Activated CD4-positive, CD25-positive, alpha-beta regulatory T cell (primary cell): ENCODE results near the gene PEAK3.

Source experiments
- DNase-seq, 4 experiments: peaks; one replicate each; lab custom pipeline; 2025; lab: John Stamatoyannopoulos, UW

Gene PEAK3

DNA sequence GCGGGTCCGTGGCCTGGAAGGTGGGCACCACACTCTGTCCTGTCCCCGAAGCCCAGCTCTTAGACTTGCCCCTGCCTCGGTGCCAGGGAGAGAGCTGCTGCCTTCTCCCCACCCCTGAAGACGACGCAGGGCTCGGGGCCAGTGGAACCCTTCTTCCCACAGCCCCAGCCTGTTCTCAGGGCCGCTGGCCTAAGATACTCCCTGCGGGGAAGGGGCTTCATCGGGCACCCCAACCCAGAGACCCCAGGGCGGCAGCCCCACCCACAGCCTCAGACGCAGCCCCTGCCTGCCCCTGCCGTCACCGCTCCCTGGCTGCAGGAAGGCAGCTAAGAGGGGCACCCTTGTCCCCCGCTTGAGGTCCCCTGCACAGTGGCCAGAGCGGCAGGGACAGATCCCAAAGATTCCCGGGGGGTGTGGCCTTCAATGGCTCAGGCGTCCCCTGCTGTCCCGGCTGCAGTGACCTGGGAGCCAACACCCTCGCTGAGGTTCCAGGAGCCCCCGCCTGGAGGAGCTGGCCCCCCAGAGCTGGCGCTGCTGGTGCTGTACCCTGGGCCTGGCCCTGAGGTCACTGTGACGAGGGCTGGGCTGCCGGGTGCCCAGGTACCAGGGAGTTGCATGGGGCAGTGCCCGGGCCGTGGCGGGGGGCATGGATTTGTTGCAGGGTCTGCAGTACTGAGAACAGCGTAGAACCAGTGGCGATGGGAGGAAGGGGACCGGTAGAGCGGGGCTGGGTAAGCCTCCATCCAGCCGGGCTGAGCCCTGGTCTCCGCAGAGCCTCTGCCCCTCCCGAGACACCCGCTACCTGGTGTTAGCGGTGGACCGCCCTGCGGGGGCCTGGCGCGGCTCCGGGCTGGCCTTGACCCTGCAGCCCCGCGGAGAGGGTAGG is 31.9 kb downstream of the PEAK3 start:
- DNase-seq: no peak

- DNase-seq: no peak
These were observed 32.7 kb downstream of the PEAK3 start, which contains the start of gene AMH for GRCh38 chr19:2249010-2249866. AMH (plus strand) TSS chr19:2249323; CDS start chr19:2249333, 10 bp downstream.

DNA sequence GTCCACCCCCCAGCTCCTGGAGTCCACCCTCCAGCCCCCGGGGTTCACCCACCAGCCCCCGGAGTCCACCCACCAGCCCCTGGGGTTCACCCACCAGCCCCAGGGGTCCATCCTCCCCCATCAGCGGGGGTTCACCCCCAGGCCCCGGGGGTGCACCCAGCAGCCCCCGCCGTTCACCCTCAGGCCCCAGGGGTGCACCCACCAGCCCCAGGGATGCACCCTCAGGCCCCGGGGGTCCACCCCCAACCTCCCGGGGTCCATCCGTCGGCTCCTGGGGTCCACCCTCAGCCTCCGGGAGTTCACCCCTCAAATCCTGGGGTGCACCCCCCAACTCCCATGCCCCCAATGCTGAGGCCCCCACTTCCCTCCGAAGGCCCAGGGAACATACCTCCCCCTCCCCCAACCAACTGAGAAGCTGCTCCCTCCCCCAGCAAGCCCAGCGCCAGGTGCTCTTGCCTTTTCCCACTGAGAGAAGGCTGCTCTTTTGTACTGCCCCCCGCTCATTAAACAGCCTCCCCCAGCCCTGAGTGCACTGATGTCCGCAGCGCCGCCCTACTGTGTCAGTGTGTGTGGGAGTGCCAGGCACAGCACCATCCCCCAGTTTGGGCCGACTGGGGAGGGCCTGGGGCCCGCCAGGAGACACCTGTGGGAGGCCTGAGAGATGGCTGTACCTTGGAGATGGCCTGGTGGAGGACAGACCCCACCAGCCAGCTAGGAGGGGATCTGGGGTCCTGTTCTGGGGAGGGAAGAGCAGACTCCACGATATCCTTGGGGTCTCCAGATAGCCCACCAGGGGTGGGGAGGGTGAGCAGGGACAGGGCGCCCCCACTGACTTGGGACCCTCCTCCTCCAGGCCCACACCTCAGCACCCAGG is 33.6 kb downstream of the PEAK3 start:
- DNase-seq: no peak

DNA sequence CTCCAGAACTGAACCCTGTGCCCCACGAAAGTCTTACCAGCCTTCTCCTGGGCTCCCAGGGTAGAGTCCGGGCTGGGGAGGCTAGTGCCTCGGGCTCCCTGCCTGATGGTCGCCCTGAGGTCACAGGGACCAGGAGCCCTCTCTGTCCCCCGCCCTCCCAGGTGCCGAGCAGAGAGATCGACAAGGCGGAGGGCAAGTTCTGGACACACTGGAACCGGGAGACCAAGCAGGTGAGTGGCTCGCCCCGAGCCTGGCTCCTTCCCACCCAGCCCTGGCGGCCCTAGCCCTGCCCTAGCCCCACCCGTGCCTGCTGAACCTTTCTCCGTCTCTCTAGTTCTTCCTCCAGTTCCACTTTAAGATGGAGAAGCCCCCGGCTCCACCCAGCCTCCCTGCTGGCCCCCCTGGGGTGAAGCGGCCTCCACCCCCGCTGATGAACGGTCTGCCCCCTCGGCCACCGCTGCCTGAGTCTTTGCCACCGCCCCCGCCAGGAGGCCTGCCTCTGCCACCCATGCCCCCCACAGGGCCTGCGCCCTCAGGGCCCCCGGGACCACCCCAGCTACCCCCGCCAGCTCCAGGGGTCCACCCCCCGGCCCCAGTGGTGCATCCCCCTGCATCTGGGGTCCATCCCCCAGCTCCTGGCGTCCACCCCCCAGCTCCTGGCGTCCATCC is 34.4 kb downstream of the PEAK3 start:
- no peak for DNase-seq

- no peak for DNase-seq
These were observed 35.1 kb downstream of the PEAK3 start for GRCh38 chr19:2246801-2247361.

DNA sequence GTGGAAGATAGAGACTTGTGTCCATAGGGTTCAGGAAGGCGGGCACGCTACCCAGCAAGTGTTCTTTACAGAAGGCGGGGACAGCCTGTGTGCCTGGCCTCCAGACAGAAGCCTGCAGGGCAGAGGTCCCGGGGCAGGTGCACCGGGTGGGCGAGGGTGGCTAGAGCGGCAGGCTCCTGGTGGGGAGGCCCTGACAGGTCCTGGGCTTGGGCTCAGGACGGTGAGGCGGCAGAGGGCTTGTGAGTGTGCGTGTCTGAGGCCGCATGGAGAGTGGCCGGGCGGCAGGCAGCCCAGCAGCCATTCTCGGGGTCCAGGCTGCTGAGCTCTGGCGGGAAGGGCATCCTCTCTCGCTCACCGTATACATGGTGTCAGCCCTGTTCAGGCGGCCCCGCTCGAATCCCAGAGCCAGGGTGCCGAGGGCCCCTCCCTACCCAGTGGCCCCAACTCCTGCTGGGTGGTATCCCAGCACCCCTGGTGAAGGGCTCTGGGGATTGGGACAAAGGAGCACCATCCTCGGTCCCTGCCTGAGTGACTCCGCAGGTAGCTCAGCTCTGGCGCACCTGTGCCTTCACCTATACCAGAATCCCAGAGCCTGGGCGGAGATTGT is 35.9 kb downstream of the PEAK3 start:
- no peak for DNase-seq

DNA sequence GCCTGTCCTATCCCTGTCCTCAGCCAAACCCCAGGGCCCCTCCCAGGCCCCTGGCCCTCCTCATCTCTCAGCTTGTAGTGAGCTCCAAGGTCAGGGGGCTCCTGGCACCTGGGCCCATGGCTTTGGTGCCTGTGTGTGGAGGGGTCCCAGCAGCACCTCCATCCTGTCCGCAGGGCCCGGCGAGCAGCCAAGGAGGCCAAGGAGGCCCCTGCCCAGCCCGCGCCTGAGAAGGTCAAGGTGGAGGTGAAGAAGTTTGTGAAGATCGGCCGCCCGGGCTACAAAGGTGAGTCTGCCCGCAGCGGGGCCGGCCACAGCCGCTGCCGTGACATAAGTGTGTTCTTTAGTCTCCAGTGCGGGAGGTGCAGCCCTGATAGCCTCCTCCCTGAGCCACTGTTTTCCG is 36.7 kb downstream of the PEAK3 start:
- DNase-seq: no peak

- no peak for DNase-seq
These were observed 37.5 kb downstream of the PEAK3 start for GRCh38 chr19:2244486-2244885.

DNA sequence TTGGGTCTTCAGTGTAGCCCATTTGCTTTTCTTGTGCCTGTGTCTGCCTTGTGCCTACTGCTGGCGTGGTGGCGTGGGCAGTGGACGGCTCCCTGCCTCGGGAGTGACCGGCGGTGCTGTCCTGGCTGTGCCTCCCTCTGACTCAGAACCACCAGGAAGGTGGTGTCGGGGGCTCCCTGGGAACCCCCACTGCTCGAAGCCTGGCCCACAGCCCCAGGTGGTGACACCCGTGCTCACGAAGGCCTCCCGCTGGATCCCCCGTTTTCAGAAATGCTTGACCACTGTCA is 37.9 kb downstream of the PEAK3 start:
- no peak for DNase-seq

DNA sequence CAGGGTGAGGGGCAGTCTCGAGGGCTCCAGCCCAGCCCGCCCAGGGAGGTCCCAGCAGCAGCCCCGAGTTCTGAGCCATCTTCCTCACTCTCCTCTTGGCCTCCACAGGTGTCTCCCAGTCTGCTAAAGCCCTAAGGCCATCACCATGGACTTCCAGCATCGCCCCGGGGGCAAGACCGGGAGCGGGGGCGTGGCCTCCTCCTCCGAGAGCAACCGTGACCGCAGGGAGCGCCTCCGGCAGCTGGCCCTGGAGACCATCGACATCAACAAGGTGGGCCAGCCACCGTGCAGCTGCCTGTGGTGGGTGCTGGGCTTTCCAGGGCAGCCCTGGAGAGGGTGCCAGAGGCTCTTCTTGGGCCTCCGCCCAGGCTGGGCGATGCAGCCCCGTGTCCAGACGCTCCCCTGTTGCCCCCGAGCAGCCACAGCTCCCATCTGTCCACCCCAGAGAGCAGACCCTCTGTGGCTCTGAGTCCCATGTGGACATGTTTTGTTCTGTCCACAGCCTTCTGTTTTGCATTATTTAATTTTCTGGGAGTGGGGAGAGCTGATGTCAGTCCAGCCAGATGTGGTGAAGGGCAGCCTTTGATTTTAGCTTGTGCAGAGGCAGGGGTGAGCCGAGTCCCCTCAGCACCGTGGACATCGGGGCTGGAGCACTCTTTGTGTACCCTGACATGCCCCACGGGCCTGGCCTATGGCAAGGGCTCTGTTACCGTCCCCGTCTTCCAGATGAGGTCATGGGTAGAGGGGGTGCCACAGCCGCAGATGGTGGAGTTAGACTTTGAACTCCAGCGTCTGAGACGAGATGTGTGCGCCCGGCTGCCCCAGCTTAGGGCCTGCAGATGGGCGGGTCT is 38.5 kb downstream of the PEAK3 start:
- no peak for DNase-seq

- DNase-seq: no peak
These were observed 39.2 kb downstream of the PEAK3 start for GRCh38 chr19:2242816-2243215.

GRCh38 chr19:2242092-2242537 is 39.9 kb downstream of the PEAK3 start:
- DNase-seq: no peak

GRCh38 chr19:2240881-2241760 is 40.9 kb downstream of the PEAK3 start:
- DNase-seq: no peak

GRCh38 chr19:2239771-2240770 is 41.9 kb downstream of the PEAK3 start:
- DNase-seq: no peak

DNA sequence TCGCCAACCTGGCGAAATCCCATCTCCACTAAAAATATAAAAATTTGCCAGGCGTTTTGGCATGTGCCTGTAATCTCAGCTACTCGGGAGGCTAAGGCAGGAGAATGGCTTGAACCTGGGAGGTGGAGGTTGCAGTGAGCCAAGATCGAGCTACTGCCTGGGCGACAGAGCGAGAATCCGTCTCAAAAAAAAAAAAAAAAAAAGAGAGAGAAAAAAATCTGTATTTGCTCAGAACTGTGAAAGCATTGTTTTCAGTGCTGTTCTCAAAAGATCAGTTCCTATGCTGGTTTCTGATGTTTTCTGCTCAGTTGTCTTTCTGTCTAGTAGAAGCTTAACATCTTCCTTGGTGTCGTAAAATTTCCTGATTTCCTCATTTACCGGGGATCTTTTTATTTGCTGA is 42.8 kb downstream of the PEAK3 start:
- DNase-seq: no peak

- no peak for DNase-seq
These were observed 44.2 kb downstream of the PEAK3 start for GRCh38 chr19:2237869-2238153.

DNA sequence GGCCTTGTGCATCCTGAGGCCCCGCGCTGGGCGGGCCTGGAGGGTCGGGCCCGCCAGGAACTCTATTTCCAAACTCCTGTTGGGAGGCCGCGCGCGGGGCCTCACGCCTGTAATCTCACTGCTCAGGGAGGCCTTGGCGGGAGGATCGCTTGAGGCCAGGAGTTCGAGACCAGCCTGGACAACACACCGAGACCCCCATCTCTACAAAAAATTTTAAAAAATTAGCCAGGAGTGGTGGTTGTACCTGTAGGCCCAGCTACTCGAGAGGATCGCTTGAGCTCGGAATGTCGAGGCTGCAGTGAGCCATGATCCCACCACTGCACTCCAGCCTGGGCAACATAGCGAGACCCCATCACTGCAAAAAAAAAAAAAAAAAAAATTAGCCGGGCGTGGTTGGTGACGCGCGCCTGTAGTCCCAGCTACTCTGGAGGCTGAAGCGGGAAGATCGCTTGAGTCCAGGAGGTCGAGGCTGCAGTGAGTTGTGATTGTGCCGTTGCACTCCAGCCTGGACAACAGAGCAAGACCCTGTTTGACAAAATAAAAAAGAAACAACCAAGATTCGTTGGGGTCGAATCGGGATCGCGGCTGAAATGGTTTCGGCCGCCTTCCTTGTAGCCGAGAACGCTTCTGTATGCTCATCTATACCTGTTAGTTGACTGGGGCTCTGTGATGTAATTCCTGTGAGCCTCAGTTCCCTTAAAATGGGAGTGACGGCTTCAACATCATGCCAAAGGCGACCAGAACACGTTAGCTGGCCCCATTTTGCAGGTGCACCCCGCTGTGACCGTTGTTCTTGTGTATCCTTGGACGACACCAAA is 44.7 kb downstream of the PEAK3 start:
- DNase-seq: no peak
